ENCODE results near the gene LCAT.

DNA sequence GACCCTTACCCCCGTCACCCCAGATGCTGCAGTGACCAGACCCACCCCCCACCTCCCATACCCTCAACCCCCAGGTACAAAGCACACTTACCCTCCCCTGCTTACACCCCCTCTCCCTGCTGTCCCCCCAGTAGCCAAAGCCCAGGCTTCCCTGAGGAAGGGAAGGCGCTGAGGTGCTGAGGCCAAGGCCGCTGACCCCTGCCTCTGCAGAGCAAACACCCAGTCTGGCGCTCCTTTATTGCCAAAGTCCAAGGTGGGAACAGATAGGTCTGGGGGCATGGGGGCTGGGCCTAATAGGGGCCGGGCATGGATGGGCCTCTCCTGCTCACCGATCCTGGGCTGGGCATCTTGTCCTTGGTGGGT, 683 bp downstream of the LCAT start:
- TF ChIP-seq, protein P1, sequence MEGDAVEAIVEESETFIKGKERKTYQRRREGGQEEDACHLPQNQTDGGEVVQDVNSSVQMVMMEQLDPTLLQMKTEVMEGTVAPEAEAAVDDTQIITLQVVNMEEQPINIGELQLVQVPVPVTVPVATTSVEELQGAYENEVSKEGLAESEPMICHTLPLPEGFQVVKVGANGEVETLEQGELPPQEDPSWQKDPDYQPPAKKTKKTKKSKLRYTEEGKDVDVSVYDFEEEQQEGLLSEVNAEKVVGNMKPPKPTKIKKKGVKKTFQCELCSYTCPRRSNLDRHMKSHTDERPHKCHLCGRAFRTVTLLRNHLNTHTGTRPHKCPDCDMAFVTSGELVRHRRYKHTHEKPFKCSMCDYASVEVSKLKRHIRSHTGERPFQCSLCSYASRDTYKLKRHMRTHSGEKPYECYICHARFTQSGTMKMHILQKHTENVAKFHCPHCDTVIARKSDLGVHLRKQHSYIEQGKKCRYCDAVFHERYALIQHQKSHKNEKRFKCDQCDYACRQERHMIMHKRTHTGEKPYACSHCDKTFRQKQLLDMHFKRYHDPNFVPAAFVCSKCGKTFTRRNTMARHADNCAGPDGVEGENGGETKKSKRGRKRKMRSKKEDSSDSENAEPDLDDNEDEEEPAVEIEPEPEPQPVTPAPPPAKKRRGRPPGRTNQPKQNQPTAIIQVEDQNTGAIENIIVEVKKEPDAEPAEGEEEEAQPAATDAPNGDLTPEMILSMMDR (IDR thresholded peaks at IDR 0.05), result no peak
- TF ChIP-seq POLR2A (IDR thresholded peaks at IDR 0.05), result no peak
- TF ChIP-seq EP300 (IDR thresholded peaks at IDR 0.05), result no peak
- TF ChIP-seq POLR2AphosphoS5 (IDR thresholded peaks at IDR 0.05), result no peak
